Nephron progenitor cell (in vitro differentiated cells): ENCODE results near the gene MAP7.

Experiments
- DNase-seq: peaks from one replicate; pipeline ENCODE4 v3.0.0; 2021
- H3K27ac Mint-ChIP-seq: 2 replicates; pipeline ENCODE4 v1.8.0; 2021; ENCODE audit warnings: mild to moderate bottlenecking, moderate library complexity, mixed read lengths
- H3K27me3 Mint-ChIP-seq: 2 replicates; pipeline ENCODE4 v1.8.0; 2021; ENCODE audit warnings: mild to moderate bottlenecking, low read depth, mixed read lengths; ENCODE audit not compliant: poor library complexity
- H3K36me3 Mint-ChIP-seq: 2 replicates; pipeline ENCODE4 v1.8.0; 2021; ENCODE audit warnings: low read depth, mixed read lengths
- H3K4me1 Mint-ChIP-seq: 2 replicates; pipeline ENCODE4 v1.8.0; 2021; ENCODE audit warnings: mixed read lengths
- H3K4me3 Mint-ChIP-seq: 2 replicates; pipeline ENCODE4 v1.8.0; 2021; ENCODE audit warnings: mild to moderate bottlenecking, moderate library complexity, mixed read lengths
- H3K9me3 Mint-ChIP-seq: 2 replicates; pipeline ENCODE4 v1.8.0; 2021; ENCODE audit warnings: mild to moderate bottlenecking, moderate library complexity, mixed read lengths
- CTCF ChIP-seq: fragments of 200-600 bp; sonication (generic); IDR thresholded peaks from 2 replicates; pipeline ENCODE4 v1.5.0; 2021; ENCODE audit warnings: antibody characterized with exemption

The MAP7 gene

GRCh38 chr6:136567688-136568087 is 17.5 kb upstream of the MAP7 start:
- no peaks in the 10 kb centered on the region for H3K36me3 Mint-ChIP-seq
- DNase-seq: no peak
- H3K27ac Mint-ChIP-seq: no peak overlapping the region
- H3K9me3 Mint-ChIP-seq: peaks cover 21% of the 10 kb centered on the region
- peaks cover 3% of the 10 kb centered on the region for H3K27me3 Mint-ChIP-seq
- no peak overlapping the region for H3K4me3 Mint-ChIP-seq
- H3K4me1 Mint-ChIP-seq: peaks cover 24% of the 10 kb centered on the region
- TF ChIP-seq CTCF: no peak

DNA sequence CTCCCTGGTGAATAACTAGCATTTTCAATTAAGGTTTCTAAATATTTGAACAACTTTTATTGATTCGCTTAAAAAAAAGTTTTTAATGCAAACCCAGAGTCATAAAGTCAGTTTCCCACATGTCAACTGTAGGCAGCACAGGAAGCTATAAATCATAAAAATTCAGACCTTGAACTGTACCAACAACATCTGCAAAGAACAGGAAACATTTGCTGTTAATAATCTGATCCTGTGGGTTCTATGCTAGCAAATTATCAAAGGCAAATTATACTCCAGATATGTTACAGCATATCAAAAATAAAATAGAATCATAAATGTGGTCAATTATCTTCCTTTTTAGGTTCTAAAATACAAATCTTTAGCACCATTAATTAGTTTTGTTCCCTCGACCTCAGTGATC is 16.6 kb upstream of the MAP7 start:
- Mint-ChIP-seq H3K4me3 (no peak overlapping the region), H3K9me3 (peaks cover 21% of the 10 kb centered on the region), H3K27ac (no peak overlapping the region), H3K36me3 (no peaks in the 10 kb centered on the region), H3K4me1 (peaks cover 24% of the 10 kb centered on the region), H3K27me3 (peaks cover 3% of the 10 kb centered on the region)
- TF ChIP-seq CTCF: no peak
- DNase-seq: no peak

GRCh38 chr6:136566007-136566487 is 15.8 kb upstream of the MAP7 start:
- Mint-ChIP-seq H3K27ac (no peak overlapping the region), H3K4me3 (no peak overlapping the region), H3K36me3 (no peaks in the 10 kb centered on the region), H3K9me3 (peaks cover 13% of the 10 kb centered on the region), H3K4me1 (peaks cover 24% of the 10 kb centered on the region), H3K27me3 (peaks cover 3% of the 10 kb centered on the region)
- no peak for DNase-seq
- no peak for TF ChIP-seq CTCF

DNA sequence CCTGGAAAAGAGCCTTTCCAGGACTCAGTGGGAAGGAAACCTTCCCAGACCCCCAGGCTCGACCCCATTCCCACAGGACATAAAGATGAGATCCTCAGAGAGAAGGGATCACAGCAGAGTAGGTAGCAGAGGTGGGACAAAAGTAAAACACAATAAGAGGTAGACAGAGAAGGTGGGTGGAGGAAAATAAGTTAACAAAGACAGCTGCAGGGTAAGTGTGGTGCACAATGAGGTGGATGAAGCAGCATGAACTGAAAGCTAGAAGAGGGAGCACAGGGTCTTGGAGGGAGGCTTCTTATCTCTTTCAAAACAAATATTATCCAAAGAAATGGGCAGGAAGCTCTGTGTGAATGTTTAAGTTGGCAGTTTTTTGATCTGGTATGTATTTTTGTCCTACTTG is 14.0 kb upstream of the MAP7 start:
- no peaks in the 10 kb centered on the region for H3K36me3 Mint-ChIP-seq
- peaks cover 24% of the 10 kb centered on the region for H3K4me1 Mint-ChIP-seq
- H3K9me3 Mint-ChIP-seq: no peaks in the 10 kb centered on the region
- H3K4me3 Mint-ChIP-seq: no peak overlapping the region
- peak overlapping the region; percentile 4 for H3K27ac Mint-ChIP-seq
- H3K27me3 Mint-ChIP-seq: no peaks in the 10 kb centered on the region
- no peak for TF ChIP-seq CTCF
- DNase-seq: no peak

DNA sequence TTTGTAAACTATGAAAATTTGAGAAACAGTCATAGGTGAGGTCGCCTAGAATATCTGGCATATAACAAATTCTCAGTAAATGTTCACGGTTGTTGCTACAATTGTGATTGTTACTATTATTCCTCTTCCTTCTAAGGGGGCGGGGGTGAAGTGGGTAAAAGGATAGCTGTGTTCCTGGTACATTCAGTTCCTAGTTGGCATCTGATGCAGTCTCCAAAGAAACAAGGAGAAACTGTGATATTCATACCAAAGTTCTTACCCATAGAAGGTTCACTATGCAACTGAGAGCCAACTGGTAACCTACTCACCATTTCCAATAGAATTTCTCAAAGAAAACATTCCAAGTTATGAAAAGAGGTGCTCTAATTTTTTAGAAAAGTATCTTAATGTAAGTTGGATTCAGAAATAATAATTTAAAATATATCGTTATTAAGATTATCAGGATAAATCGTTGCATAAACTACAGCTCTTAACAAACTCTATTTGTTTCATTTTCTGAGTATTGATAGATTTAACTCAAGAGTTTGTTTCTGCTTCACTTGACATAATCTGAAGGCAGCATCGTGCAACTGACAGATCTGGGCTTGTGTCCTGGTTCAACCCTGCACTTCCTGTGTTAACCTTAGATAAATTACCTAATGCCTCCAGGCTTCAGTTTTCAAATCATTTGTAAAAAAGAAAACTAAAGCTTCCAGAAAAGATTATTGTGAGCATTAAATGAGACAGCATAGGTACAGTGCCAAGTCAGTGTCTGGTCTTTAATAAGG is 13.3 kb upstream of the MAP7 start:
- DNase-seq: no peak
- Mint-ChIP-seq H3K4me3 (no peak overlapping the region), H3K36me3 (no peaks in the 10 kb centered on the region), H3K27ac (no peak overlapping the region), H3K4me1 (peaks cover 24% of the 10 kb centered on the region), H3K27me3 (no peaks in the 10 kb centered on the region), H3K9me3 (no peaks in the 10 kb centered on the region)
- no peak for TF ChIP-seq CTCF

GRCh38 chr6:136562211-136562610 is 12.0 kb upstream of the MAP7 start:
- Mint-ChIP-seq H3K4me1 (peaks cover 24% of the 10 kb centered on the region), H3K4me3 (no peak overlapping the region), H3K9me3 (no peaks in the 10 kb centered on the region), H3K36me3 (no peaks in the 10 kb centered on the region), H3K27me3 (peaks cover 8% of the 10 kb centered on the region), H3K27ac (no peak overlapping the region)
- DNase-seq: no peak
- no peak for TF ChIP-seq CTCF
